VCaP (cell line): Measurements from ENCODE around the gene PPIB.
A peak's percentile ranks its signal among the peaks of the same experiment; 100 is the strongest.

ENCODE experiments used
- H3K27ac ChIP-seq: fragments of 450-650 bp; 2 replicates; pipeline ENCODE4 v1.5.1; 2017
- TF ChIP-seq, protein P1 (sequence below): fragments of 450-650 bp; conservative IDR thresholded peaks from 2 replicates; pipeline ENCODE4 v1.5.1; 2017; ENCODE audit warnings: mild to moderate bottlenecking, moderate library complexity

PPIB gene

DNA sequence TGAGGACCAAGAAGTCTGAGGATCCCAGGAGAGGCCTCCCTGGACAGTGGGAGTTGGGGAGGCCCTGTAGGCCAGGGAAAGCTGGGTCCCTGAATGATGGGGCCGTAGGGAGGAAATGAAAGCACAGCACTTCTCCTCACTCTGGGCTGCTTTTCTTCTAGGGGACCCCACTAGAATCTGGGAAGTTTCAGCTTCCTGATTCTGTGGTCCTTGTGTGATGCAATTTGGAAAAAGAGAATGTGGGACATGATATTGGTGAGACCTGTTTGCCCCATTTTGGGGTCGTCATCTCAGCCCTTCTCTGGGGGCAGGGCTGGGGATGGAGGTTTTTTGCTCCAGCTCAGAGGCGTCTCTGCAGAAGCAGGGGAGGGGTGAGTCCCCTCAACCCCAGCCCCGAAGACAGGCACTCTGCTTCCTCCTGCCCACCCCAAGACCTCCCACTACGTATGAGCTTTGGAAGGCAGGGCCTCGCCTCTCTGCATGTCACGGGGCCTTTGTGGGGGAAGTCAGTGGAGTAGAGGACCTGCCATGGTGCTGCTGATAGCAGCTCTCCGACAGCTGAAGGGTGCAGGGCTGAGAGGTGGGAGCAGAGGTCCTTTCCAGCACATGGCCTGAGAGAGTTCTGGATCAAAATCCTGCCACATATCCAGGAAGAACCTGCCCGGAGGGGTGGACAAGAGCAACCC lies 12.8 kb downstream of the PPIB start:
- H3K27ac ChIP-seq, result peak overlapping the region; percentile 92; the same call in 1 of the 2 replicates
- TF ChIP-seq, protein P1, sequence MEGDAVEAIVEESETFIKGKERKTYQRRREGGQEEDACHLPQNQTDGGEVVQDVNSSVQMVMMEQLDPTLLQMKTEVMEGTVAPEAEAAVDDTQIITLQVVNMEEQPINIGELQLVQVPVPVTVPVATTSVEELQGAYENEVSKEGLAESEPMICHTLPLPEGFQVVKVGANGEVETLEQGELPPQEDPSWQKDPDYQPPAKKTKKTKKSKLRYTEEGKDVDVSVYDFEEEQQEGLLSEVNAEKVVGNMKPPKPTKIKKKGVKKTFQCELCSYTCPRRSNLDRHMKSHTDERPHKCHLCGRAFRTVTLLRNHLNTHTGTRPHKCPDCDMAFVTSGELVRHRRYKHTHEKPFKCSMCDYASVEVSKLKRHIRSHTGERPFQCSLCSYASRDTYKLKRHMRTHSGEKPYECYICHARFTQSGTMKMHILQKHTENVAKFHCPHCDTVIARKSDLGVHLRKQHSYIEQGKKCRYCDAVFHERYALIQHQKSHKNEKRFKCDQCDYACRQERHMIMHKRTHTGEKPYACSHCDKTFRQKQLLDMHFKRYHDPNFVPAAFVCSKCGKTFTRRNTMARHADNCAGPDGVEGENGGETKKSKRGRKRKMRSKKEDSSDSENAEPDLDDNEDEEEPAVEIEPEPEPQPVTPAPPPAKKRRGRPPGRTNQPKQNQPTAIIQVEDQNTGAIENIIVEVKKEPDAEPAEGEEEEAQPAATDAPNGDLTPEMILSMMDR, result no peak

DNA sequence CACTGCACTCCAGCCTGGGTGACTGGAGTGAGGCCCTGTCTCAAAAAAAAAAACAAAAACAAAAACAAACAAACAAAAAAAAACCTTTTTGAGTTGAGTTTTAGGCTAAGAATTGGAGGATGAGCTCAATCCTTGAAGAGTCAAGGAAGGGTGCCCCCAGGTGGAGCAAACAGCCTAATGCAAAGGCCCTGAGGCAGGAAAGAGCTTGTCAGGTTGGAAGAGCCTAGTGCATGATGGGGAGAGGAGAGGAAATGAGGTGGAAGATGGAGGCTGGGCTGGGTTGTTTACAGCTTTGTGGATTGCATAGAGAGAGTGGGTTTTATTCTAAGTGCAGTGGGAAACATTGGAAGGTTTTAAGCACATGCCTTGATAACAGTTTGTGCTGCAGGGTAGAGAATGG lies 13.4 kb downstream of the PPIB start:
- TF ChIP-seq, protein P1, result no peak; the same call in 1 of the 2 replicates
- H3K27ac ChIP-seq, result no peak overlapping the region

DNA sequence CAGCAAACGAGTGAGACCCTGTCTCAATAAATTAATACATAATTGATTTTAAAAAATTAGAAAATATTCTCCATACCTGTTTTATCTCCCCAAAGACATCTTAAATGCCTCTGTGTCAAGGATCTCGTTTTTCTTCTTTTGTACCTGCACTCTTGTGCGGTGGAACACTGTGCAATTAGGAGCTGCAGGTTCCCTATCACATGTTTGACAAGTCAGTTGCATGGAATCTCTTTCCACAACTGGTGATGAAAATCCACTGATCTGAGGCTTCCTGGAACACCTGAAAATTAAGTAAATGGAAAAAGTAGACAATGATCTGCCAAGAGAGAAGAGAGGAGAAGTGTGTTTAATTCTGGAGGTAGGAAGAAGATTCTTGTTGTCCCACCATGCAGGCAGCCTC lies 14.2 kb downstream of the PPIB start:
- TF ChIP-seq, protein P1, result no peak
- H3K27ac ChIP-seq, result no peak overlapping the region

GRCh38 chr15:64148168-64148567 lies 14.7 kb downstream of the PPIB start:
- H3K27ac ChIP-seq, result no peak overlapping the region
- TF ChIP-seq, protein P1, result no peak

GRCh38 chr15:64146885-64147681 lies 15.7 kb downstream of the PPIB start:
- TF ChIP-seq, protein P1, result no peak

DNA sequence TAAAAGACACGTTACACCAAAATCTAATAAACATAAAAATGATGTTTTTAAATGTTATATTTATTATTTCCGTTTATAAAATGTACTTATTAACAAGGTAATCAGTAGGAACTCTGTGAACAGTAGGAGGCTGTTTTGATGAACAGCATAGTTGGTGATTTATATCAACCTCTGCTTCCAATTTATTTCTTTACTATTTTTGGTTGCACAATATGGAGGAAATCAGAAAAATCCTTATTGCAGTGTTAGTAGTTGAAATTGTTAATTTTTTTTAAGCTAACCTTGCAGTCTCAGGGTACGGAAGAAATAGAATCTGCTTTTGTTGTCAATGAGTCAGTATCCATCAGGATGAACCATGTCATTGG lies 16.3 kb downstream of the PPIB start:
- H3K27ac ChIP-seq, result no peak overlapping the region
- TF ChIP-seq, protein P1, result no peak

More at GRCh38 chr15:64146885-64147681, 15.7 kb downstream of the PPIB start:
- H3K27ac ChIP-seq, result no peak overlapping the region

GRCh38 chr15:64146041-64146440 lies 16.8 kb downstream of the PPIB start:
- TF ChIP-seq, protein P1, result no peak
- H3K27ac ChIP-seq, result no peak overlapping the region
